DMS53 (cell line): ENCODE measurements around the gene ANXA9.

ENCODE experiments used
- DNase-seq: peaks from one replicate; lab custom pipeline; 2025; lab: John Stamatoyannopoulos, UW

ANXA9 gene

GRCh38 chr1:150981805-150982712 is at the start of gene ANXA9:
TSS of gene ANXA9 (plus strand) at chr1:150982292. CDS start at chr1:150983106, 814 bp downstream.
- DNase-seq, result peak; percentile 74

- no peak for DNase-seq
Observed at GRCh38 chr1:150944856-150945255, 37.2 kb upstream of the ANXA9 start.

- no peak for DNase-seq
Observed at GRCh38 chr1:150954708-150955107, 27.4 kb upstream of the ANXA9 start.

- DNase-seq, result no peak
Observed at GRCh38 chr1:150955280-150955679, 26.8 kb upstream of the ANXA9 start.

- no peak for DNase-seq
Observed at GRCh38 chr1:150957666-150958065, 24.4 kb upstream of the ANXA9 start.

GRCh38 chr1:150960646-150961045 is 21.4 kb upstream of the ANXA9 start:
- DNase-seq, result no peak

GRCh38 chr1:150961756-150962155 is 20.3 kb upstream of the ANXA9 start:
- DNase-seq, result no peak

- no peak for DNase-seq
Observed at GRCh38 chr1:150963321-150964163, 18.6 kb upstream of the ANXA9 start.

GRCh38 chr1:150964164-150964489 is 18.0 kb upstream of the ANXA9 start:
- DNase-seq, result no peak

- DNase-seq, result no peak
Observed at GRCh38 chr1:150965605-150966004, 16.5 kb upstream of the ANXA9 start.

GRCh38 chr1:150966011-150966410 is 16.1 kb upstream of the ANXA9 start:
- no peak for DNase-seq

- no peak for DNase-seq
Observed at GRCh38 chr1:150967936-150968335, 14.2 kb upstream of the ANXA9 start.

GRCh38 chr1:150968491-150968890 is 13.6 kb upstream of the ANXA9 start:
- DNase-seq, result no peak

- no peak for DNase-seq
Observed at GRCh38 chr1:150969626-150970025, 12.5 kb upstream of the ANXA9 start.

- DNase-seq, result no peak
Observed at GRCh38 chr1:150970808-150971582, 11.1 kb upstream of the ANXA9 start.

GRCh38 chr1:150971583-150972416 is 10.3 kb upstream of the ANXA9 start:
- no peak for DNase-seq

GRCh38 chr1:150972417-150972940 is 9.6 kb upstream of the ANXA9 start:
- DNase-seq, result no peak

- no peak for DNase-seq
Observed at GRCh38 chr1:150973258-150973835, 8.7 kb upstream of the ANXA9 start.

- peak; percentile 67 for DNase-seq
Observed at GRCh38 chr1:150973836-150974579, 8.1 kb upstream of the ANXA9 start.
